Lower leg skin (tissue), 3 donors: ENCODE results near the gene C6orf163.

ENCODE experiments used
- POLR2A ChIP-seq, 2 donors: fragments of 450-650 bp; IDR thresholded peaks; one replicate each; pipeline ENCODE4 v1.6.1; 2016 to 2017; ENCODE audit warnings: antibody characterized with exemption in 2 of 2, mild to moderate bottlenecking in 1 of 2, moderate library complexity in 1 of 2
- TF ChIP-seq, protein P1 (sequence below), 3 donors: fragments of 450-650 bp; IDR thresholded peaks; one replicate each; pipeline ENCODE4 v1.5.1; 2016; ENCODE audit warnings: antibody characterized with exemption in 3 of 3, mild to moderate bottlenecking in 3 of 3, moderate library complexity in 2 of 3

DNA sequence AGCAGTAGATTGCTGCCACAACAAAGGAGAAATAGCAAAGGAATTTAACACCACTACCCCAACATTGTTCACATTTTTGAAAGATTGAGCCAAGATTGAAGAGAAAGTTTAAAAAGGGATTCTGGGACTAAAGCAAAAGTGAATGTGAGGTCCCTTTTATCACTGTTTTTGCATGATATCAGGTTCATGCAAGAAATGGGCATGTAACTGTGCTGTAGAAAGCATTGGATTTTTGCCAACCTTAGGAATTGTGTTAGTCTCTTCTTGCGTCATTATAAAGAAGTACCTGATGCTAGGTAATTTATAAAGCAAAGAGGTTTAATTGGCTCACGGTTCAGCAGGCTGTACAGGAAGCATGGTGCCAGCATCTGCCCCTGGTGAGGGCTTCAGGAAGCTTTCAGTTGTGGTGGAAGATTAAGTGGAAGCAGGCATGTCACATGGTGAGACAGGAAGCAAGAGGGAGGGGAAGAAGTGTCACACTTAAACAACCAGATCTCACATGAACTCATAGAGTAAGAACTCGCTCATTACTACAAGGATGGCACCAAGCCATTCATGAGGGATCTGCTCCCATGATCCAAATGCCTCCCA, 10.9 kb upstream of the C6orf163 start:
- TF ChIP-seq, protein P1, sequence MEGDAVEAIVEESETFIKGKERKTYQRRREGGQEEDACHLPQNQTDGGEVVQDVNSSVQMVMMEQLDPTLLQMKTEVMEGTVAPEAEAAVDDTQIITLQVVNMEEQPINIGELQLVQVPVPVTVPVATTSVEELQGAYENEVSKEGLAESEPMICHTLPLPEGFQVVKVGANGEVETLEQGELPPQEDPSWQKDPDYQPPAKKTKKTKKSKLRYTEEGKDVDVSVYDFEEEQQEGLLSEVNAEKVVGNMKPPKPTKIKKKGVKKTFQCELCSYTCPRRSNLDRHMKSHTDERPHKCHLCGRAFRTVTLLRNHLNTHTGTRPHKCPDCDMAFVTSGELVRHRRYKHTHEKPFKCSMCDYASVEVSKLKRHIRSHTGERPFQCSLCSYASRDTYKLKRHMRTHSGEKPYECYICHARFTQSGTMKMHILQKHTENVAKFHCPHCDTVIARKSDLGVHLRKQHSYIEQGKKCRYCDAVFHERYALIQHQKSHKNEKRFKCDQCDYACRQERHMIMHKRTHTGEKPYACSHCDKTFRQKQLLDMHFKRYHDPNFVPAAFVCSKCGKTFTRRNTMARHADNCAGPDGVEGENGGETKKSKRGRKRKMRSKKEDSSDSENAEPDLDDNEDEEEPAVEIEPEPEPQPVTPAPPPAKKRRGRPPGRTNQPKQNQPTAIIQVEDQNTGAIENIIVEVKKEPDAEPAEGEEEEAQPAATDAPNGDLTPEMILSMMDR (IDR thresholded peaks at IDR 0.05), result no peak
- no peak for TF ChIP-seq POLR2A (IDR thresholded peaks at IDR 0.05)
